IMR-90 (cell line): ENCODE results near the gene SOBP.

ENCODE experiments used
- BHLHE40 ChIP-seq: fragments of 150-350 bp; IDR thresholded peaks from 2 replicates; pipeline ENCODE4 v1.6.1; 2016; ENCODE audit warnings: mild to moderate bottlenecking, low read depth, low read length
- CEBPB ChIP-seq: IDR thresholded peaks from 2 replicates; pipeline ENCODE4 v1.6.1; 2012; ENCODE audit warnings: low read depth, low read length, improper control_type of control experiment
- CTCF ChIP-seq: conservative IDR thresholded peaks from 2 replicates; pipeline ENCODE4 v1.5.1; 2012; ENCODE audit warnings: mild to moderate bottlenecking, low read depth, low read length, improper control_type of control experiment
- MAFK ChIP-seq: IDR thresholded peaks from 2 replicates; pipeline ENCODE4 v1.6.1; 2012; ENCODE audit warnings: low read depth, low read length, improper control_type of control experiment
- MXI1 ChIP-seq: IDR thresholded peaks from 2 replicates; pipeline ENCODE4 v1.6.1; 2012; ENCODE audit warnings: low read depth, mild to moderate bottlenecking, low read length, moderate library complexity, borderline replicate concordance
- NFE2L2 ChIP-seq: fragments of 150-350 bp; IDR thresholded peaks from 2 replicates; pipeline ENCODE4 v1.6.1; 2016; ENCODE audit warnings: low read depth, mild to moderate bottlenecking, low read length
- POLR2A ChIP-seq: IDR thresholded peaks from 2 replicates; pipeline ENCODE4 v1.6.1; 2012; ENCODE audit warnings: mild to moderate bottlenecking, low read depth, low read length
- RAD21 ChIP-seq: IDR thresholded peaks from 2 replicates; pipeline ENCODE4 v1.6.1; 2012; ENCODE audit warnings: low read length, improper control_type of control experiment
- RFX5 ChIP-seq: IDR thresholded peaks from 2 replicates; pipeline ENCODE4 v1.8.0; 2012; ENCODE audit warnings: low read depth, mild to moderate bottlenecking, low read length, moderate library complexity
- SMC3 ChIP-seq: fragments of 150-350 bp; IDR thresholded peaks from 2 replicates; pipeline ENCODE4 v1.6.1; 2016; ENCODE audit warnings: low read depth, mild to moderate bottlenecking, antibody characterized with exemption, low read length, moderate library complexity
- USF2 ChIP-seq: fragments of 150-350 bp; IDR thresholded peaks from 2 replicates; pipeline ENCODE4 v1.6.1; 2017; ENCODE audit warnings: mild to moderate bottlenecking, antibody characterized with exemption, low read length, low read depth

GRCh38 chr6:107441682-107442081, 48.2 kb upstream of the SOBP start:
- TF ChIP-seq CTCF: no peak
- no peak for TF ChIP-seq POLR2A
- no peak for TF ChIP-seq CEBPB
- TF ChIP-seq USF2: no peak
- TF ChIP-seq MXI1: no peak
- no peak for TF ChIP-seq BHLHE40
- TF ChIP-seq RAD21: no peak
- no peak for TF ChIP-seq SMC3
- no peak for TF ChIP-seq MAFK
- TF ChIP-seq NFE2L2: no peak
- no peak for TF ChIP-seq RFX5
